Heart left ventricle (tissue), 16 donors: ENCODE measurements around the gene SH3GL3. TPM values are rescaled to one million over a fixed set of nuclear protein-coding genes. Genes with fewer than 3 reads are reported as not detected.

ENCODE experiments used
- ATAC-seq, 4 donors: fragments of 200-7000 bp; cut with Tn5 transposase; one replicate each; pipeline ENCODE4 v1.9.1; 2020 to 2022; ENCODE audit warnings: moderate library complexity in 4 of 4, mild to moderate bottlenecking in 3 of 4, moderate number of reproducible peaks in 1 of 4
- DNase-seq, 5 donors: peaks; one replicate each; pipeline ENCODE4 v3.0.0-alpha.2; 2020
- H3K27ac ChIP-seq, 12 donors: fragments of 200-600 bp; sonication (generic) in 4 of 12; one replicate each; pipeline versions ENCODE4 v1.5.0 to v1.8.0; 2016 to 2022; ENCODE audit warnings: mild to moderate bottlenecking in 2 of 12
- H3K27me3 ChIP-seq, 9 donors: fragments of 200-600 bp; sonication (generic) in 2 of 9; one replicate each; pipeline versions ENCODE4 v1.5.1 to v1.8.0; 2016 to 2022; ENCODE audit warnings: mild to moderate bottlenecking in 3 of 9
- H3K36me3 ChIP-seq, 9 donors: fragments of 200-600 bp; sonication (generic) in 2 of 9; one replicate each; pipeline versions ENCODE4 v1.5.0 to v1.8.0; 2018 to 2022; ENCODE audit warnings: mild to moderate bottlenecking in 2 of 9
- H3K4me1 ChIP-seq, 12 donors: fragments of 200-600 bp; sonication (generic) in 4 of 12; one replicate each; pipeline versions ENCODE4 v1.5.0 to v1.8.0; 2016 to 2022; ENCODE audit warnings: mild to moderate bottlenecking in 3 of 12
- H3K4me3 ChIP-seq, 12 donors: fragments of 200-600 bp; sonication (generic) in 4 of 12; one replicate each; pipeline versions ENCODE4 v1.5.0 to v1.8.0; 2017 to 2022; ENCODE audit warnings: mild to moderate bottlenecking in 9 of 12, moderate library complexity in 4 of 12
- H3K9me3 ChIP-seq, 12 donors: fragments of 200-600 bp; sonication (generic) in 4 of 12; one replicate each; pipeline versions ENCODE4 v1.5.0 to v1.8.0; 2016 to 2022; ENCODE audit warnings: mild to moderate bottlenecking in 1 of 12
- CTCF ChIP-seq, 12 donors: fragments of 200-600 bp; sonication (generic) in 4 of 12; IDR thresholded peaks; one replicate each; pipeline versions ENCODE4 v1.5.0 to v1.8.0; 2018 to 2022; ENCODE audit warnings: antibody characterized with exemption in 12 of 12, mild to moderate bottlenecking in 5 of 12
- POLR2A ChIP-seq, 2 donors: fragments of 450-650 bp; IDR thresholded peaks; one replicate each; pipeline ENCODE4 v1.6.1; 2017; ENCODE audit warnings: antibody characterized with exemption in 2 of 2, mild to moderate bottlenecking in 2 of 2, moderate library complexity in 2 of 2
- WGBS, 4 donors: extraction: QIAGEN DNeasy Blood & Tissue Kit in 2 of 4; methylation state at CpG; one replicate each; pipeline versions ENCODE4 v1.1.5 to v1.1.7; 2013 to 2018; 5-methylcytosine and 5-hydroxymethylcytosine counted together
- intact Hi-C, 10 donors: fragments of 100-400 bp; cut with DNase I; formaldehyde crosslinking; loops; one replicate each; pipeline versions ENCODE4 v1.11.1 to v1.14.2; 2022
- polyA plus RNA-seq, 2 donors: library from polyadenylated mRNA; stranded (reverse); fragments of 200-250 nt; gene quantifications; one replicate each; pipeline ENCODE4 v1.2.3, GENCODE V29; 2013
- total RNA-seq, 9 donors: library from RNA; depleted of rRNA in 2 of 9; stranded (reverse); fragments of >200 nt in 2 of 9; fragmentation: NEBNext Ultra II Directional in 3 of 9; extraction: Animal tissue kit (Norgen Biotek cat#: 25700) in 3 of 9; gene quantifications; one replicate each; pipeline versions ENCODE4 v1.1.0 to v1.2.4, GENCODE V29; 2016 to 2023
- donor health status: ischemic (EF 13 %, LVEDD 7.1; RV severe dilation, severe dysfunction).
- donor health status: healthy with polysubstance abuse.
- donor health status: DM: no; HTN: yes; CAD: no.
- donor health status: DM: no; HTN: no; CAD: no.
- donor health status: ischemic (EF 25% LVEDD 6.9; RV normal size, moderate dysfunction).
- donor health status: ischemic (EF 25% LVEDD 5.7; RV mildly dilated, moderate dysfunction).
- donor health status: healthy.
- donor health status: DM: yes; HTN: yes; CAD: no.
- donor health status: ischemic (EF 35%, LVEDD 5.7; RV mildly dilated, moderate dysfunction).
- donor health status: nonischemic (EF 11% LVEDD 7.7; RV severe dilation, severe dysfunction).
- donor health status: DM: yes; HTN: yes; CAD: no.
- donor health status: PGD.
- donor health status: ischemic (EF 29% LVEDD 5.4; RV normal size, mild dysfunction).
- donor health status: nonischemic (EF 23%, LVEDD 6.1; RV moderate dilation, normal function).

Gene SH3GL3
- total and polyA plus RNA-seq, 11 donors: 0.91 TPM; not detected in 10

- TF ChIP-seq CTCF (IDR thresholded peaks at IDR 0.05) (no peak), POLR2A (IDR thresholded peaks at IDR 0.05) (no peak)
- H3K27ac ChIP-seq: no peak overlapping the region
- no peaks in the 10 kb centered on the region for H3K27me3 ChIP-seq
- no peak overlapping the region for H3K4me3 ChIP-seq
- peaks cover 0 to 8% (median 0%) of the 10 kb centered on the region in 12 donors for H3K9me3 ChIP-seq
- no peaks in the 10 kb centered on the region for H3K4me1 ChIP-seq
- no peaks in the 10 kb centered on the region for H3K36me3 ChIP-seq
- DNase-seq: no peak
- ATAC-seq: no peak
- intact Hi-C loops: no loop called here
- WGBS, 4 donors: 93 to 100% (median 99%) methylated on average over 1 of the region's 1 CpG
Observed at GRCh38 chr15:83471307-83471866, 24.2 kb downstream of the SH3GL3 start.

- Histone ChIP-seq H3K9me3 (peaks cover 0 to 8% (median 0%) of the 10 kb centered on the region in 12 donors), H3K4me3 (no peak overlapping the region), H3K27ac (no peak overlapping the region), H3K36me3 (no peaks in the 10 kb centered on the region), H3K4me1 (no peaks in the 10 kb centered on the region), H3K27me3 (no peaks in the 10 kb centered on the region)
- no peak for ATAC-seq
- intact Hi-C loops: no loop called here
- 88 to 91% (median 89%) methylated on average over 3 of the region's 3 CpGs for WGBS, 4 donors
- no peak for DNase-seq
- TF ChIP-seq POLR2A (IDR thresholded peaks at IDR 0.05) (no peak), CTCF (IDR thresholded peaks at IDR 0.05) (no peak)
Observed at GRCh38 chr15:83472151-83472550, 25.0 kb downstream of the SH3GL3 start.

GRCh38 chr15:83472797-83473196, 25.7 kb downstream of the SH3GL3 start:
- Histone ChIP-seq H3K4me3 (no peak overlapping the region), H3K36me3 (no peaks in the 10 kb centered on the region), H3K9me3 (peaks cover 0 to 8% (median 0%) of the 10 kb centered on the region in 12 donors), H3K27me3 (no peaks in the 10 kb centered on the region), H3K27ac (no peak overlapping the region), H3K4me1 (no peaks in the 10 kb centered on the region)
- no peak for DNase-seq
- ATAC-seq: no peak
- no peak for TF ChIP-seq POLR2A (IDR thresholded peaks at IDR 0.05)
- no peak for TF ChIP-seq CTCF (IDR thresholded peaks at IDR 0.05)
- intact Hi-C loops: no loop called here
- 89 to 100% (median 90%) methylated on average over 1 to 4 of the region's 4 CpGs for WGBS, 4 donors

- intact Hi-C loops: no loop called here
- H3K4me1 ChIP-seq: no peaks in the 10 kb centered on the region
- no peak for ATAC-seq
- WGBS, 4 donors: 64 to 77% (median 70%) methylated on average over 4 of the region's 4 CpGs
- H3K9me3 ChIP-seq: peaks cover 0 to 8% (median 0%) of the 10 kb centered on the region in 12 donors
- H3K27me3 ChIP-seq: no peaks in the 10 kb centered on the region
- no peaks in the 10 kb centered on the region for H3K36me3 ChIP-seq
- no peak for DNase-seq
- no peak for TF ChIP-seq POLR2A (IDR thresholded peaks at IDR 0.05)
- TF ChIP-seq CTCF (IDR thresholded peaks at IDR 0.05): no peak
- no peak overlapping the region for H3K4me3 ChIP-seq
- H3K27ac ChIP-seq: no peak overlapping the region
Observed at GRCh38 chr15:83474578-83474977, 27.4 kb downstream of the SH3GL3 start.
